KMS-11 (cell line): Measurements from ENCODE around the gene SDHB.

Experiments used
- H2AFZ ChIP-seq: fragments of 200-600 bp; sonication (generic); 2 replicates; pipeline ENCODE4 v1.6.1; 2016; ENCODE audit warnings: antibody characterized with exemption, mixed run types, low read depth
- H3K27ac ChIP-seq: fragments of 200-600 bp; sonication (generic); 2 replicates; pipeline ENCODE4 v1.6.1; 2016; ENCODE audit warnings: mild to moderate bottlenecking, mixed run types
- H3K27me3 ChIP-seq: fragments of 200-600 bp; sonication (generic); 2 replicates; pipeline ENCODE4 v1.6.1; 2017; ENCODE audit warnings: mild to moderate bottlenecking, low read depth, mixed run types, moderate library complexity; ENCODE audit not compliant: insufficient read depth
- H3K36me3 ChIP-seq: fragments of 200-600 bp; sonication (generic); 2 replicates; pipeline ENCODE4 v1.6.1; 2017; ENCODE audit warnings: mild to moderate bottlenecking, mixed run types; ENCODE audit not compliant: insufficient read depth
- H3K4me1 ChIP-seq: fragments of 200-600 bp; sonication (generic); 2 replicates; pipeline ENCODE4 v1.6.1; 2016; ENCODE audit warnings: mild to moderate bottlenecking, low read depth, mixed run types; ENCODE audit not compliant: poor library complexity, severe bottlenecking
- H3K4me2 ChIP-seq: fragments of 200-600 bp; sonication (generic); 2 replicates; pipeline ENCODE4 v1.7.0; 2016; ENCODE audit warnings: mild to moderate bottlenecking, mixed run types
- H3K4me3 ChIP-seq: fragments of 200-600 bp; sonication (generic); IDR thresholded peaks from 2 replicates; pipeline ENCODE4 v1.6.1; 2017; ENCODE audit warnings: low read depth, low read length, mixed read lengths; ENCODE audit not compliant: insufficient read depth
- H3K79me2 ChIP-seq: fragments of 200-600 bp; sonication (generic); 2 replicates; pipeline ENCODE4 v1.6.1; 2016; ENCODE audit warnings: low read depth, mixed run types; ENCODE audit not compliant: insufficient read depth
- H3K9ac ChIP-seq: fragments of 200-600 bp; sonication (generic); 2 replicates; pipeline ENCODE4 v1.6.1; 2016; ENCODE audit warnings: mild to moderate bottlenecking, mixed run types
- H4K20me1 ChIP-seq: fragments of 200-600 bp; sonication (generic); 2 replicates; pipeline ENCODE4 v1.6.1; 2016; ENCODE audit warnings: mild to moderate bottlenecking, mixed run types; ENCODE audit not compliant: insufficient read depth
- CTCF ChIP-seq: fragments of 200-600 bp; sonication (generic); conservative IDR thresholded peaks from 2 replicates; pipeline ENCODE4 v1.6.1; 2017; ENCODE audit warnings: low read depth, mild to moderate bottlenecking, antibody characterized with exemption, low read length, moderate library complexity, mixed read lengths

The SDHB gene

DNA sequence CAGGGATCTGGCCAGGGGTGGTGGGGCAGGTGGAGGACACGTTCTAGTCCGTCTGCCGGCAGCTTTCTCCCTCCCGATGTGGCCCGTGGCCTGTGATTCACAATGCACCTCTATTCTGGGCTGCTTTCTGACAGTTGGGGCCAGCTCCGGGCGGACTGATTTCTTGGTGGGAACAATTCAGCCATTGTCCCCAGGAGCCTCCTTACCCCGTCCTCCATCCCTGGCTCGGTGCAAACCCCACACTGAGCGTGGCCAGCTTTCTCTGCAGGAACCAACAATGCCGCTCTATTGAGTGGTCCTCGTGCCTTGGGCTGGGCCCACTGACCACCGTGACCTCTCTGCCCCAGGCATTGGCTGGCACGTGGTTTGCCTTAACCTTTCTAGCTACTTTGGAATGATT is 35.7 kb upstream of the SDHB start:
- no peak overlapping the region for H3K4me3 ChIP-seq
- no peaks in the 10 kb centered on the region for H3K4me1 ChIP-seq
- no peak for TF ChIP-seq CTCF
- H3K79me2 ChIP-seq, result no peaks in the 10 kb centered on the region
- no peak overlapping the region for H2AFZ ChIP-seq
- no peak overlapping the region for H3K9ac ChIP-seq
- H3K4me2 ChIP-seq, result no peak overlapping the region
- H3K27ac ChIP-seq, result no peak overlapping the region
- no peaks in the 10 kb centered on the region for H4K20me1 ChIP-seq
- H3K27me3 ChIP-seq, result peaks cover 84% of the 10 kb centered on the region
- no peaks in the 10 kb centered on the region for H3K36me3 ChIP-seq

GRCh38 chr1:17086751-17087150 is 32.9 kb upstream of the SDHB start:
- H3K4me2 ChIP-seq, result no peak overlapping the region
- TF ChIP-seq CTCF, result no peak
- no peaks in the 10 kb centered on the region for H3K4me1 ChIP-seq
- H3K27ac ChIP-seq, result no peak overlapping the region
- no peaks in the 10 kb centered on the region for H4K20me1 ChIP-seq
- H3K27me3 ChIP-seq, result peaks cover 78% of the 10 kb centered on the region
- H3K36me3 ChIP-seq, result no peaks in the 10 kb centered on the region
- H3K4me3 ChIP-seq, result no peak overlapping the region
- H2AFZ ChIP-seq, result no peak overlapping the region
- H3K9ac ChIP-seq, result no peak overlapping the region
- H3K79me2 ChIP-seq, result no peaks in the 10 kb centered on the region

GRCh38 chr1:17084787-17085186 is 31.0 kb upstream of the SDHB start:
- H3K4me3 ChIP-seq, result no peak overlapping the region
- peaks cover 64% of the 10 kb centered on the region for H3K27me3 ChIP-seq
- no peaks in the 10 kb centered on the region for H4K20me1 ChIP-seq
- H3K4me2 ChIP-seq, result no peak overlapping the region
- H3K27ac ChIP-seq, result no peak overlapping the region
- H3K36me3 ChIP-seq, result no peaks in the 10 kb centered on the region
- H3K9ac ChIP-seq, result no peak overlapping the region
- no peak overlapping the region for H2AFZ ChIP-seq
- H3K79me2 ChIP-seq, result no peaks in the 10 kb centered on the region
- no peaks in the 10 kb centered on the region for H3K4me1 ChIP-seq
- no peak for TF ChIP-seq CTCF

GRCh38 chr1:17082761-17083160 is 28.9 kb upstream of the SDHB start:
- Histone ChIP-seq H3K4me3 (no peak overlapping the region), H3K36me3 (no peaks in the 10 kb centered on the region), H3K79me2 (no peaks in the 10 kb centered on the region), H3K9ac (no peak overlapping the region), H2AFZ (no peak overlapping the region), H3K4me2 (no peak overlapping the region), H3K4me1 (no peaks in the 10 kb centered on the region), H3K27me3 (peaks cover 55% of the 10 kb centered on the region; the same call in 1 of the 2 replicates), H4K20me1 (no peaks in the 10 kb centered on the region), H3K27ac (no peak overlapping the region)
- TF ChIP-seq CTCF, result no peak
